ENCODE measurements around the gene PCDHGA1.
"Not testable (repeated sequence)": the region's sequence is repeated elsewhere in the genome, so short reads cannot be mapped to it uniquely, and the experiment has no call there.

The PCDHGA1 gene

GRCh38 chr5:141349917-141350619, 19.8 kb downstream of the PCDHGA1 start, which contains the start of gene PCDHGB1:
PCDHGB1 (plus strand) TSS chr5:141350099; CDS start chr5:141350261, 162 bp downstream.
- peak; percentile 34 for DNase-seq

GRCh38 chr5:141351591-141351990, 21.3 kb downstream of the PCDHGA1 start:
- DNase-seq: no peak

- DNase-seq: no peak
Measured at GRCh38 chr5:141354900-141355469, 24.7 kb downstream of the PCDHGA1 start, which contains the start of gene PCDHGA4. PCDHGA4 (plus strand) TSS chr5:141355021; CDS start chr5:141355108, 87 bp downstream.

GRCh38 chr5:141355641-141356040, 25.3 kb downstream of the PCDHGA1 start:
- no peak for DNase-seq

GRCh38 chr5:141356133-141356532, 25.8 kb downstream of the PCDHGA1 start:
- DNase-seq: no peak

GRCh38 chr5:141356950-141357349, 26.6 kb downstream of the PCDHGA1 start:
- no peak for DNase-seq

- DNase-seq: peak; percentile 3
Measured at GRCh38 chr5:141359790-141360426, 29.6 kb downstream of the PCDHGA1 start, which contains the start of gene PCDHGB2. PCDHGB2 (plus strand) TSS chr5:141359994; CDS start chr5:141360136, 142 bp downstream.

GRCh38 chr5:141360685-141361084, 30.4 kb downstream of the PCDHGA1 start:
- no peak for DNase-seq

GRCh38 chr5:141362719-141363118, 32.4 kb downstream of the PCDHGA1 start:
- DNase-seq: no peak

- no peak for DNase-seq
Measured at GRCh38 chr5:141363952-141364660, 33.8 kb downstream of the PCDHGA1 start, which contains the start of gene PCDHGA5. PCDHGA5 (plus strand) TSS chr5:141364162; CDS start chr5:141364331, 169 bp downstream.

- DNase-seq: no peak
Measured at GRCh38 chr5:141366016-141366896, 35.9 kb downstream of the PCDHGA1 start.

GRCh38 chr5:141369994-141370848, 39.9 kb downstream of the PCDHGA1 start, which contains the start of gene PCDHGB3:
PCDHGB3 (plus strand) TSS chr5:141370242; CDS start chr5:141370395, 153 bp downstream.
- DNase-seq: peak; percentile 42

GRCh38 chr5:141371572-141372475, 41.5 kb downstream of the PCDHGA1 start:
- no peak for DNase-seq

- no peak for DNase-seq
Measured at GRCh38 chr5:141373673-141374317, 43.5 kb downstream of the PCDHGA1 start, which contains the start of gene PCDHGA6. PCDHGA6 (plus strand) TSS chr5:141373891; CDS start chr5:141374084, 193 bp downstream.

- DNase-seq: no peak
Measured at GRCh38 chr5:141374627-141375026, 44.3 kb downstream of the PCDHGA1 start.

- DNase-seq: not testable (repeated sequence)
Measured at GRCh38 chr5:141375444-141376155, 45.3 kb downstream of the PCDHGA1 start.

GRCh38 chr5:141382469-141383294, 52.4 kb downstream of the PCDHGA1 start, which contains the start of gene PCDHGA7:
PCDHGA7 (plus strand) TSS chr5:141382742; CDS start chr5:141382900, 158 bp downstream.
- DNase-seq: no peak
